ENCODE results near the gene NOS3.

The NOS3 gene

DNA sequence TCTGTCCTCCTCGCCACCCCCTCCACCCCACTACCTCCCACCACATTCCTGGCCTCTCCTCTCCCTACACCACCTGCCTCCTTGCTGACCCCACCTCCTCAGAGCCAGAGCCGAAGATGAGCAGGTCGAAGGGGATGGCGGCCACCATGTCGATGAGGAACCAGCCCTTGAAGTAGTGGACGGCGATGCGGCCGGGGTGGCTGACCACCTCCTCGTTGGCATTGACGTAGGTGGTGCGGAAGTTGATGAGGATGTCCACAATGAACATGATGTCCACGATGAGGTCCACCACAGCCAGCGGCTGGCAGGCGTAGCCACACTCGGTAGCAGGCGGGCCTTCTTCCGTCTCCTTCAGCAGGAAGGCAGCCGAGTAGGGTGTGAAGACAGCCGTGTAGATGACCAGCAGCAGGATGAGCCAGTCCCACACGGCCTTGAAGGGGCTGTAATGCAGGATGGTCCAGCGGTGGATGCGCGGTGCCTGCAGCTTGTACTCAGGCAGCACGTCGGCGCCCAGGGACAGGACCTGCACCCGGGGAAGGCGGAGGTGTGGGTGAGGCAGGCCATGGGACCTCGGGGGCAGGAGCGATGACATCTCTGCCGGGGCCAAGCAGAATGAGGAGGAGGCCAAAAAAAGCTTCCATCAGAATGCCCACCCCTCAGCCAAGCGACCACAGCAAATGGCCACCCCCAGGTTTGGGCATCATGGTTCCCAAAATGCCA lies 38.3 kb upstream of the NOS3 start:
- no peak for DNase-seq (ENCODE audit: low read depth, low spot score)

- no peak for DNase-seq (ENCODE audit: low read depth, low spot score)
These were observed 37.5 kb upstream of the NOS3 start for GRCh38 chr7:150953061-150953997.

DNA sequence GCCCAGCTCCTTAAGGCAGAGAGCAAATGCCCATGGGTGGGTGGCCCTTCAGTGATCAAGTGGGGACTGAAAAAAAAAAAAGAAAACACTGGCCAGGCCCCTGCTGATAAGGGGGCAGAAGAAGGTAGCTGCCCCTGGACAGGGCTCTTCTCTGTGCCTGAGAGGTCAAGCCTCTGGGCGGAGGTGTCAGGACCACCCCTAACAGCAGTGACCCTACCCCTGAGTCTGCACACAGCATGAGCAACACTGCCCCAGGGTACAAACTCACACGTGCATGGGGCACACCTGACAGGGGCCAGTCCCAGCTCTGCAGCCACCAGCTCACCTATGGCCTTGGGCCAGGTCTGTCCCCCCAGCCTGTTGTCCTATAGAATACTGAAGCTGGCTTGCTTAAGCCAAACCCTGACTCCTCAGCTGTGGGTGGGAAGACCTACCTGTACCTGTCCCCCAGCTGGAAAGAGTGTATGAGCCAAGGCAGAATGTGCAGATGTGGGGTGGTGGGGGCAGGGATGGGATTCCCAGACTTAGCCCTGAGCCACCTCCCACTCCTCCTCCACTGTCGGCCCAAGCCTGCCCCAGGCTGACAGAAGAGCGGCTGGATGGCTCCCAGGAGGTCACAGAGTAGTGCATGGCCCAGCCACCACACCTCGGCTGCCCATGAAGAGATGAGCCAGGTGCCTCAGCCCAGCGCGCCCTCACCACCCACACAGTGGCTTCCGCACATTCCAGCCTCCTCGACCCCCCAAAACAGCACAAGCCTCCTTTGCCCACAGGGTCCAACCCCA lies 36.4 kb upstream of the NOS3 start:
- no peak for DNase-seq (ENCODE audit: low read depth, low spot score)

DNA sequence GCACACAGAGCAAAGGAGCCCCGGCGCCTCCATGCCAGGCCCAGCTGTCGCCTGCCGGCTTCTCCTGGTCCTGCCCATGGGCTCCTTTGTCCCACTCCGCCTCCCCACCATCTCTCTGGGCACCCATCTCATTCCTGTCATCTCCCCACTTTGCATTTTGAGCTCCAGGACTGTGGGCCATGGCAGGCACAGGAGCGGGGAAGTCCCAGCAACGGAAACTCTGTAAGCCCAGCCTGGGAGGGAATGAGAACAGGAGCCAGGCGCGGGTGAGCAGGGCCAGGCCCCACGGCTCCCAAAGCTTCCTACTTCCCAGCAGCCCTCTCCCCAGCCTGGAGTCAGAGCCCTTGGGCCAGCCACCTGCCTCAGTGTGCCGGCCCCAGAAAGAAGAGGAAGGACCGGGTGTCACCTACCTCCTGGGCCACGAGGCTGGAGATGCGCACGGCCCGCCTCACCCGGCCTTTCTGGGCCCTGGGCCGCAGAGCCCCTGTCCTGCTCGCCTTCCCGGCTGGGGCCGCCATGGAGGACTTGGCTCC lies 35.8 kb upstream of the NOS3 start:
- no peak for DNase-seq (ENCODE audit: low read depth, low spot score)

DNA sequence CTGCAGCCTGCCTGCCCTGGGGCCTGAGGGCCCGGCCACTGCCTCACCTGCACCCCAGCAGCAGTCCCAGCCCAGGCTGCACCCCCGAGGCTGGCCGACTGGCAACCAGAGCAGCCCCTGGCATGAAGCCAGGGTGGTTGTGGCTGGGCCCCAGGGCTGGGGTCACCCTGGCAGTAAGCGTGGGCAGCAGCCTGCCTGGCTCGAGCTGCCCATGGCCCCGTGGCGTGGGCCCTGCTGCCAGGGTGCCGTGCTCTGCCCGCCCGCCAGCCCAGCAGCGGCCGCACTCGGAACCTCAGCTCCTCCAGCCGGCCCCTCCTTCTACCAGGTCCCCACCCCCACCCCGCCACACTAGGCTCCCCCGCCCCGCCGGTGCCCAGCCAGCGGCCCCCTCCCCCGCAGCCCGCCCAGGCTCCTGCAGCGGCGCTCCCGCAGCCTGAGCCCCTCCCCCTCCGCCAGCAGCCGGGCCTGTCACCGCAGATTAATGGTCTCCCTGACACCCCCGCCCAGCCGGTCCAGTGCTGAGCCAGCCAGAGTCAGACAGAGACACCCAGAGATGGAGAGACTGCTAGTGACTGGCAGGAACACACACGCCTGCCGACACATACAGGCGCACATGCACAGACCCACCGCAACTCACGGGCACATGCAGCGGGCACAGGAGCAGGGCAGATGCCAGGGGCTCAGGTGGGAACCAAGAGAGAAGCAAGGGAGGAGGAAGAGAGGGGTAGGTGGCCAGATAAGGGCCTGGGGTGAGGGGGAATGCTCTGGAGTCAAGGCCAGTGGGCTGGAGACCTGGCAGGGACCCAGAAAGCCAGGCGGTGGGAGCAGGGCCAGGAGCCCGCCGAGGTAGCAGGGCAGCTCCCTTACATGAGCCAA lies 35.1 kb upstream of the NOS3 start:
- DNase-seq (ENCODE audit: low read depth, low spot score), result no peak

GRCh38 chr7:150956395-150957132 lies 34.3 kb upstream of the NOS3 start:
- no peak for DNase-seq (ENCODE audit: low read depth, low spot score)

DNA sequence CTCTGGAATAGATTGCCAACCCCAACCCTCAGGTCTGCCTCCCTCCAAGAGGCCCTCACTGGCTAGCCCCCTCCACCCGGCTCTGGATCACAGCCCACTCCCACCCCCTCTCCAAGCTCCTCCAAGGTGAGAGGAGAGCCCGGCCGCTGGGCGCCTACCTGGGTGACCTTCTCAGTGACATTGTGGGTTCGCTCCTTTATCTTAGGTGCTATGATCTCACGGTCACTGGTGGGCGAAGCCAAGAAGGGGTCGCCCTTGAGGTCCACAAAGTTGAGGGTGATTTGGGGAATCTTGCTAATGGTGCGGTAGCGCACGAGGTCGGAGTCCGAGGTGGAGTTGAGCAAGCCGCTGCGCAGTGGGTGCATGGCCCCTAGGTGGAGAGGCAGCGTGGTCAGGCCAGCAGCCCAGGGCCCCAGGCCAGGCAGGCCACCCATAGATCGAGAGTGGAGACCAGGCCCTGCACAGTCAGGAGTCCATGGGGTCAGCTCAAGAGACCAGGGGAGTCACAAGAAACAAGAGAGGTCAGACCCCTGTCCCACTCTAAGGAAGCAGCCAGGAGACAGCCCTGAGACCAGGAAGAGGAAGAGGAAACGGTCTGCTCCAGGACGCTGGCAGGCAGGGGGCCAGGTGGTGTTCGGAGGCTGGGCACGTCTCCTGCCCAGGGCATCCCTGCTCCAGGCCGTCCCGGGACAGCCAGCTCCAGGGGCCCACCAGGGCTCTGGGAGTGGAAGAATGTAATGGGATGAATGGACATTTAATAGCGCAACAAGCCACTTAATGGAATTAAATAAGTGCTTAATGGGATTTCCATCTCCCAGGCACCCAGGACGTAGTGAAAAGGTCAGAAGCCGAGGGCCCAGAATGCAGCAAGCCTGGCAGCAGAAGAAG lies 33.4 kb upstream of the NOS3 start:
- DNase-seq (ENCODE audit: low read depth, low spot score), result no peak

GRCh38 chr7:150958062-150958552 lies 32.7 kb upstream of the NOS3 start:
- DNase-seq (ENCODE audit: low read depth, low spot score), result no peak

- no peak for DNase-seq (ENCODE audit: low read depth, low spot score)
These were observed 32.2 kb upstream of the NOS3 start for GRCh38 chr7:150958597-150958996.

DNA sequence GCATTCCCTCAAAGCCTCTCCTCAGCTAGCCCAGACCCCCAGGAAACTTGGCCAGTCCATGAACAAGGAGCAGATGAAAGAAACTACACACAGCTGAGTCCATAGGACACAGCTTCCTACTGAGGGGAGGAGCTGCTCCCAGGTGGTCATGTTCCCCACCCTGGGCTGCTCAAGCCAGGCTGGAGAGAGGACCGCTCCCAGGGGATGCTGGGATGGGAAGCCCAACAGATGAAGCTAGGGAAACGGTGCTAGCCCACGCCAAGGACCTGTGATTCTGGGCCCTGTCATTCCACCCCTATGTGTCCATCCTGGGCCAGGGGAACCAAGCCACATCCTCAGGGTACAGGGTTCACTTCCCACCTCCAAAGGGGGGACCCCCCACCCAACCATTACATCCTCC lies 31.7 kb upstream of the NOS3 start:
- no peak for DNase-seq (ENCODE audit: low read depth, low spot score)

- no peak for DNase-seq (ENCODE audit: low read depth, low spot score)
These were observed 30.8 kb upstream of the NOS3 start for GRCh38 chr7:150959739-150960734.

DNA sequence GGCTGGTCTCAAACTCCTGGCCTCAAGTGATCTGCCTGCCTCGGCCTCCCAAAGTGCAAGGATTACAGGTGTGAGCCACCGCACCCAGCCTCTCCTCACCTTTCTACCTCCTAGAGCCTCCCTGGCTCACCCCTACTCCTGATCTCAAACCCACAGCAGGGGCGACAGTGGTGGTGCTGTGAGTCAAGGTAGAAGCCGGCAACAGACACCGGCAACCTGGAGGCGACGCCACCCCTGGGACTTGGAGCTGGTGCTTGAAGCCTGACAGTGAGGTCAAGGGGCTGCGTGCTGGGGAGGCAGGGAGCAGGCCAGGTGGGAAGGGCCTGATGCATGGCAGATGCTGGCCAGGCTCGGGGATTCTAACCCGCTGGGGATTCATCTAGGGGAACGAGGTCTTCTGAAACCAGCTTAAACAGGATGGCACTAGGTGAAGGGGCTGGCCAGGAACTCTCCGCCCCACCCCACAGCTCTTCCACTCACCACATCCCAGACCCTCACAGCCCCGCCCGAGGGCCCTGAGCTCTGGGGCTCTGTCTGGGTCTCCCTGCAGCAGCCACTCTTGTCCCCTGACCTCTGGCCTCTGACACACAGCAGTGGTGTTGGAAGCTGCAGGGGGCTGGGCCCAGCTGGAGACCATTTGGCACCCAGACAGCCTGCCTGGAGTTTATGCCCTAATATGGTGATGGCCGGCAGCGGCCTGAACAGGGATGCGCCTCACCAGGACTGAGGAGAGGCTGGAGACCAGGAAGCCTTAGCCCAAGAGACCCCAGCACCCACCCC lies 29.1 kb upstream of the NOS3 start:
- DNase-seq (ENCODE audit: low read depth, low spot score), result no peak

GRCh38 chr7:150962290-150962552 lies 28.6 kb upstream of the NOS3 start:
- no peak for DNase-seq (ENCODE audit: low read depth, low spot score)

DNA sequence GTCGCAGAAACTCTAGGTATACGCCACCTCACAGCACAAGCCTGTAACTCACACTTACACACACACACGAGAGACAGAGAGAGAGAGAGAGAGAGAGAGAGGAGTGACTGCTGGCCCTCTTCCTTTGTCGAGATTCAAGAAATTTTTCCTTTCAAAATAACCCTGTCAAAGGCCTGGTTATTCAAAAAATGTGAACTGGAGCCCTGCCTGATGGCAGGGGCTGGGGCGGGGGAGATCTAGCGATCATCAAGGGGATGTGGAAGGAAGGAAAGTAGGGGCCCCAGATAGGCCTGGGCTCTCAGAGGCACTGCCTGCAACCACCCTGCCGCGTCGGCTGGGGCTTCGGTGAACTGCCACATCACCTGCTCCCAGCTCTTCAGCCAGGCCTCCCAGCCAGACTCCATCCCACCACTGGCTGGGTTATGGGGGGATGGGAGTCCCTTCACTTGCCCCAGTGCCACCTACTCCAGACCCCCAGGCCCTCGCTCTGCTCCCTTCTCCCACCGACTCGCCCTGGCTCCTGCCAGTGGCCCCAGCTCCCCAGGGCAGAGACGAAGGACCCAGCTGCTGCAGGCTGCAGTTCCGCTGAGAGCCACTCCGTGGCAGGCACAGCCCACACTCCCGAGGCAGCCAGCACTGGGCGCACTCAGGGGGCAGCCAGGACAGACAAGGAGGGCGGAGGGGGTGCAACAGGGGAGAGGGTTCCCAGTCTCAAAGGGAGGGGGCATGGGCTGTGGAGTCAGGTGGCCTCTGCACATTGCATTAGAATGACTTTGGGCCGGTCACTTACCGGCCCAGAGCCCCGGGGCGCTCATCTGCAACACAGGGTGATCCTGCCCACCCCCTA lies 28.0 kb upstream of the NOS3 start:
- no peak for DNase-seq (ENCODE audit: low read depth, low spot score)

- DNase-seq (ENCODE audit: low read depth, low spot score), result no peak
These were observed 26.9 kb upstream of the NOS3 start for GRCh38 chr7:150963707-150964559.

Measured in brain pericyte (primary cell).